Stimulated activated naive CD4-positive, alpha-beta T cell treated with Interleukin-2 at 50 U/mL for 16 hours (primary cell): ENCODE results near the gene HGD.
"Not testable (repeated sequence)": the region's sequence is repeated elsewhere in the genome, so short reads cannot be mapped to it uniquely, and the experiment has no call there.

Experiments
- DNase-seq: peaks from one replicate; lab custom pipeline; 2025; lab: John Stamatoyannopoulos, UW

Gene HGD

DNA sequence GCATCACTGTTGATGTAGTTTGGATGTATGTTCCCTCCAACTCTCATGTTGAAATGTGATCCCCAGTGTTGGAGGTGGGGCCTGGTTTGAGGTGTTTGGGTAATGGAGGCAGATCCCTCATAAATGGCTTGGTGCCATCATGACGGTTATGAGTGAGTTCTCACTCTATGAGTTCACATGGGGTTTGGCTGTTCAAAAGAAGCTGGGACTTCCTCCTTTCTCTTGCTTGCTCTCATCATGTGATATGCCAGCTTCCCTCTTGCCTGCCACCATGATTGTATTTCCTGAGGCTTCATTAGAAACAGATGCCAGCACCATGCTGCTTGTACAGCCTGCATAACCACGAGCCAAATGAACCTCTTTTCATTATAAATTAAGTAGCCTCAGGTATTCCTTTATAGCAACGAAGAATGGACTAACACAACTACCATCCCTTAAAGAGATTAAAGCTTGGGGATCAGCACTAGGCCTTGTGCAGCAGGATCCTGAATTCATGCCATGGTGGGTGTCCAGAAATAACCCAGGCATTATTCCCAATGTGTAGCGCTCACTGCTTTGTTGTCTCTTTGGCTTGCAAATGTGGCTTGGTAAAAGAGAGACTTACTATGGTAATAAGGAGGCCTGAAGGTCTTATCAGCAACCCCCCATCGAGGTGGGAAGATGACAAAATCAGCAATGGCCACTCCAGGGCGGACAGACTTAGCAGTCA, 44.0 kb downstream of the HGD start:
- no peak for DNase-seq

DNA sequence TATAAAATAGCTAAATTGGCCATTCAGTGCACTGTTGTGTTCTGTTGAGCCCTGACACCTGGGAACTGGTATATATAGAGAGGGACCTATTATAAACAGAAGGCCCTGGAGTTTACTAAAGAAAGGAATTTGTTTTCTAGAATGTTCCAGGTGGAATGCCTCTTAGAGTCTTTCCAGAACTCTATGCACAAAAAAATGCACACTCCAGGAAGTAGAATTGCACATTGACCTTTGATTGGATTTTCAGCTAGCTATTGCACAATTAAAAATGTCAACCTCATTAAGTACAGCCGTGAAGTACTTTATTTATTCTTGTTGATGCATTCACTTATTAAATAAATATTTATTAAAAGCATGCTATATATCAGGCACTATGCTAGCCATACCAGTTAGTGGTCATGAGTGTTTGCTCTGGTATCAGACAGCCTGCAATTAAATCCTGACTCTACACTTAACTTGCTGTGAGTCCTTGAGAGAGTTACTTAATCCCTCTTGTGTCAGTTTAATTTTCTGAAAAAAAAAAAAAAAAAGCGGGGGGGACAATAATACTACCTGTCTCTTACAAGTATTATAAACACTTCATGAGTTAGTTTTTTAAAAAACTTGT, 45.1 kb downstream of the HGD start:
- DNase-seq = no peak

DNA sequence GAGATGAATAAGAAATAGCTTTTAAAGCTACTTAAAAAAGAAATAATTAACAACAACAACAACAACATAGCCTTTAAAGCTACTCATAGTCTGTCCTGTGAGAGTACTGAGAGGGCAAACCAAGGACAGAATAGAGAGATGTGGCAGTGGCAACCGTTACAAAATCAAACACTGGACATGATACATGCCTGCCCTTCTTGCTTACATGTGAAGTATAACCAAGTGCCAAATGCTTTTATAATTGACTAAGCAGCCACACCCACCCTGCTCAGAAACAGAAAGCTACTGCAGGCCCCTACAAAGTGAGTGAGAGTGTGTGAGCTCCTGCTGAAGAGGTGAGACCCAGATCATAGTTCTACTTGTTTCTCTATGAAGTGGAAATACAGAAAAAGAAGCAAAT, 47.5 kb downstream of the HGD start:
- DNase-seq = no peak

GRCh38 chr3:120625159-120625586, 56.9 kb downstream of the HGD start:
- no peak for DNase-seq

- no peak for DNase-seq
Measured at GRCh38 chr3:120623727-120624093, 58.3 kb downstream of the HGD start.

DNA sequence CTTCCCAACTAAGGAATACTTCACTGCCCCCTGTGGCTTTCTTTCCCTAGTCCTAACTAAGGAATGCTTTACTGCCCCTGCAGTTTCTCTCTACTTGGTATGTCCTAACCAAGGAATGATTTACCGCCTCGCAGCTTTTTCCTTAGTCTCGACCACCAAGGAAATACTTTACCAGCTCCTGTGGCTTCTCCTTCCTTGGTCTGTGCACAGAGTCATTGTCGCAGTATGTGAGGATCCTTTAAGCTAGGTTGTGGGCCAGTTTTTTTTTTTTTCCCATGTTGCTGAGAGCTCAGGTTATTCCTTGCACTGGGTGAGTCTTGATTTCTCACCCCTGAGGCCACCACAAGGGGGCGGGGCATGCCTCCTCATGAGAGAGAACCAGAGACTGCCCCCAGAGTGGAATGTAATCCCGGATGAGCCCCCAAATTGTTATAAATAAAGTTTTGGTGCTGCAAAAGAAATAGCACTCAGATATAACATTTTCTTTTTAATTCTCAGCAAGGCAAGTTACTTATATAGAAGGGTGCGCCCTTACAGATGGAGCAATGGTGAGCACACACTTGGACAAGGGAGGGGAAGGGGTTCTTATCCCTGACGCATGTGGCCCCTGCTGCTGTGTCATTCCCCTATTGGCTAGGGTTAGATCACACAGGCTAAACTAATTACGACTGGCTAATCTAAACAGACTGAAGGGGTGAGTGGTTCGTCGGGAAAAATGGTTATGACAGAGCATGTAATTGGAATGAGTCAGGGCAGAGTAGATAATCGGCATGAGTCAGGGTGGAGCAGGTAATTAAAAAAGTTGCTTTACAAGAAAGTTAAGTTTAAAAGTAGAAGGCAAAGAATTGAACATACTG, 58.9 kb downstream of the HGD start:
- DNase-seq = no peak

DNA sequence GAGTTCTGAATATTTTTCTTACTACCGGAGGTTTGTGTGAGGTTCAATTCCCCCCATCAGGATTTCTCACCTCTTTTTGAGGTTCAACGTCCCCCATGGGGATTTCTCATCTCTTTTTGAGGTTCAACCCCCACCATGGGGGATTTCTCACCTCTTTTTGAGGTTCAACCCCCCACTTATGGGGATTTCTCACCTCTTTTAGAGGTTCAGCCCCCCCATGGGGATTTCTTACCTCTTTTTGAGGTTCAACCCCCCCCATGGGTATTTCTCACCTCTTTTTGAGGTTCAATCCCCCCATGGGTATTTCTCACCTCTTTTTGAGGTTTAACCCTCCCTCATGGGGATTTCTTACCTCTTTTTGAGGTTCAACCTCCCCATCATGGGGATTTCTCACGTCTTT, 59.6 kb downstream of the HGD start:
- no peak for DNase-seq

DNA sequence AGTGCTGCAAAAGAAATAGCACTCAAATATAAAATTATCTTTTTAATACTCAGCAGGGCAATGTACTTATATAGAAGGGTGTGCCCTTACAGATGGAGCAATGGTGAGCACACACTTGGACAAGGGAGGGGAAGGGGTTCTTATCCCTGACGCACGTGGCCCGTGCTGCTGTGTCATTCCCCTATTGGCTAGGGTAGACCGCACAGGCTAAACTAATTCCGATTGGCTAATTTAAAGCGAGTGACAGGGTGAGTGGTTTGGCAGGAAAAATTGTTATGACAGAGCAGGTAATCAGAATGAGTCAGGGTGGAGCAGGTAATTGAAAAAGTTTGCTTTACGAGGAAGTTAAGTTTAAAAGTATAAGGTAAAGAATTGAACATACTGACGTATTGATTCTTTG, 65.3 kb downstream of the HGD start:
- not testable (repeated sequence) for DNase-seq

GRCh38 chr3:120615847-120616609, 66.0 kb downstream of the HGD start:
- no peak for DNase-seq

GRCh38 chr3:120614765-120615164, 67.3 kb downstream of the HGD start:
- no peak for DNase-seq

GRCh38 chr3:120608506-120608905, 73.5 kb downstream of the HGD start:
- no peak for DNase-seq

- no peak for DNase-seq
Measured at GRCh38 chr3:120604784-120605183, 77.3 kb downstream of the HGD start.

GRCh38 chr3:120604382-120604781, 77.7 kb downstream of the HGD start:
- DNase-seq = no peak

DNA sequence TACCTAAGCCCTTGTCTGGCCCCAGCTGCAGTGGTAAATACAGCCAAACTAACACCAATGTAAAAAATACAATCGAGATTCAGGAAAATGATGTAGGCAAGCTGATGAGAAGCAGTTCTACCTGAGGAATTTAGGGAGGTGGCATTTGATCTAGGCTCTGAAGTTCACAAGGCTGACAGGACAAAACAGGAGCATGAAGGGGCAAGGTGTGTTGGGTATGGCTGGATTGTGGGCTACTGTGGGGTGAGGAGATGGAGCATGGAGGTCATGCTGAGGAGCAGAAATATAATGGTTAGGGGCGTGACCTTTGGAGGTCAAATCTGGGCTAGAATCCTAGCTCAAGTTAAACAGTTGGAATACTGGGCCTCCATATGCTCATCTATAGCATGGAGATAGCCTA, 79.4 kb downstream of the HGD start:
- DNase-seq = no peak

- DNase-seq = no peak
Measured at GRCh38 chr3:120601554-120601953, 80.5 kb downstream of the HGD start.

DNA sequence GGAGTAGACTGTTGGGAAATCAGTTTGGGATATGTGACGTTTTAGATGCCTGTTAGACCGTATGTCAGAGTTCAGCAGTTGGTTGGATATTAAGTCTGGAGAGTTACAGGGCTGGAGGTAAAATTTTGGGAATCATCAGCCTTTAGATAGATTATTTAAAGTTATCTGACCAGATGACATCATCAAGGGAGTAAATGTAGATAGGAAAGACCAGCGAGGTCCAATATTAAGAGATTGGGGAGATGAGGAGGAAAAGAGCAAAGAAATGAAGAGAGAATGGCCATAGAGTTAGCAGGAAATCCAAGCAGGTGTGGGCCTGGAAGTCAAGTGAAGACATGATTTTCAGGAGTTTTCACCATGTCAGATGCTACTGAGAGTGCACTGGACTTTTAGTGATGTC, 82.8 kb downstream of the HGD start:
- no peak for DNase-seq

DNA sequence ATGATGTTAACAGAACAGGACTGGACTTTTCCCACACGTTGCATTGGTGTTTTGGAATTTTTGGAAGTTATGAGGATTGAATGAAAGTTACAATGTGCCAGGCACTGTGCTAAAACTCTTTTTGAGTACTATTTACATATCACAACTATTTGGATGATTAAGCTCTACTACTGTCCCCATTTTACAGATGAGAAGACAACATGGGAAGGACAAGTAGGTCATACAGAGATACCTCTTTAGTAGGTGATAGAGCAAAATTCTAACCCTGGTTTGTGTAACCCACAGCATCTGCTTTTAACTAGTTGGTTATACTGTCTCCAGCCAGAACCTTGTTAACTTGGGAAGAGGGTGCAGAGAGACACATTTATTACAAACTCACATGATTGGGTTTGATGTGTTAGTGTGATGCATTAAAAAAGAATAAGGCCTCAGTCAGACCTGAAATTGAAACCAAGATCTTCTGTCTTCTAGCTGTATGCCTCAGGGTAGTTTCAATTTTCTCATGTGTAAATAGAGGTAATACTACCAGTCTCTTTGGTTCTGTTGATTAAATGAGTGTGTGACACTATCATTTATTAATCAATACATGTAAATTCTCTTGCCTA, 84.5 kb downstream of the HGD start:
- no peak for DNase-seq

DNA sequence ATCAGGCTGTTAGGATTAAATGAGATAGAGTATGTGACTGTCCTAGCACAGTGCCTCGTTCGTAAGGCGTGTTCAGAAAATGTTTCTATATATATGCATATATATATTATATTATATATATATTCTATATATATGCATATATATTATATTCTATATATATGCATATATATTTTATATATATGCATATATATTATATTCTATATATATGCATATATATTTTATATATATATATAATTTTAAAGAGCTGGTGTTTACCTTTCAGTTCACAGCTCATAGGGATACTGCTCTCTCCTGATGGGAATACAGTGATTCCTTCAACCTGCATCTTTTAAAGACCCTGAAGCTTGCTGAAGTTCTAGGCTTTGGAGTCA, 85.2 kb downstream of the HGD start:
- DNase-seq = no peak

GRCh38 chr3:120596116-120596852, 85.8 kb downstream of the HGD start, which contains the start of gene NDUFB4:
NDUFB4 (plus strand) TSS chr3:120596336; CDS start chr3:120596360, 24 bp downstream.
- DNase-seq = peak; percentile 96

DNA sequence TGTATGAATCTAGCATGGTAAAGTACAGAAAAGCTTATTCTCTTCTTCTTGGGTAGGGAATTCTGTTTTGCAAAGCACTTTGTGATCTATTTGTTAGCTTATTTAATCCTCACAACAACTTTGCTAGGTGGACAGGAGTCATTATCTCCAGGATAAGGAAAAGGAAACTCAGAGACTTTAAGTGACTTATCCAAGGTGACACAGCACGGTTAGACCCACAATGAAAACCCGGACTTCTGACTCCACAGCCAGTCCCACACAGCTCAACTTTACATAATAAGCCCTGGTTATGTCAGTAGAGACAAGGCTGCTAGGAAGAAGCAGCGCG, 86.3 kb downstream of the HGD start:
- no peak for DNase-seq

DNA sequence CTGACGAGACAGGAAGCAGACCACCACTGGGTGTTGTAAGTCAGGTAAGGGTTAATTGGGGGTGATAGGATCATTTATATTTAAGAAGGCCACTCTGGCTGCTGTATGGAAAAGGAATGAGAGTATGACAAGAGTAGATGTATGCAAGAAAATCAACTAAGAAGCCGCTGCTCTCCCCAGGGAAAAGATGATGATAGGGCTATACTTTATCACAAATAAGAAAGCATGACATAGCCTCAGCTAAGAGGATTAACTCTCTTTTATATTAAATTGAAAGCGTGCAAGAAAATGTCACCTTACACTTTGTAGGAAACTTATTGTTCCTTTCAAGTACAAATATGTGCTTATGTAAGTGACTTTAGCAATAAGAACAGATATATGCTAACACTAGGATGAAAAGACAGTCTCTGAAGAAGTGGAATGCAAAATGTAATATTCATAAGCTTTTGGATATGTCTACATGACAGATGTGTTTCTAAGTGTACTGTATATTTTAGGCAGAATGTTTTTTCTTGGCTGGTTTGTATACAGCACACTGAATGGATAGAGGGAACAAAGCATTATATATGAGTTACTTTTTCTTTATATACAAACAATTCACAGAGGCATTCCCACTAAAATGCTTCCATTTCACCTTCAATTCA, 94.6 kb downstream of the HGD start:
- DNase-seq = no peak
